BE2C (cell line): Measurements from ENCODE around the gene TIFAB.

Experiments used
- DNase-seq: peaks from one replicate; pipeline ENCODE4 v3.0.0-alpha.2; 2020
- H3K27me3 ChIP-seq: fragments of 250-450 bp; sonication (Bioruptor Pico); 2 replicates; pipeline ENCODE4 v1.5.1; 2020; ENCODE audit warnings: mild to moderate bottlenecking
- H3K36me3 ChIP-seq: fragments of 250-450 bp; sonication (Bioruptor Pico); 2 replicates; pipeline ENCODE4 v1.5.1; 2020; ENCODE audit warnings: mild to moderate bottlenecking
- H3K4me1 ChIP-seq: fragments of 250-450 bp; sonication (Bioruptor Pico); 2 replicates; pipeline ENCODE4 v1.5.1; 2020
- H3K4me3 ChIP-seq: 2 replicates; pipeline ENCODE4 v1.5.1; 2011; ENCODE audit warnings: low read depth, low read length
- H3K9me3 ChIP-seq: fragments of 250-450 bp; sonication (Bioruptor Pico); 2 replicates; pipeline ENCODE4 v1.5.1; 2020
- TF ChIP-seq, protein P1 (sequence below): IDR thresholded peaks from 2 replicates; pipeline ENCODE4 v1.5.1; 2012; ENCODE audit warnings: mild to moderate bottlenecking, low read depth, low read length

Gene TIFAB

DNA sequence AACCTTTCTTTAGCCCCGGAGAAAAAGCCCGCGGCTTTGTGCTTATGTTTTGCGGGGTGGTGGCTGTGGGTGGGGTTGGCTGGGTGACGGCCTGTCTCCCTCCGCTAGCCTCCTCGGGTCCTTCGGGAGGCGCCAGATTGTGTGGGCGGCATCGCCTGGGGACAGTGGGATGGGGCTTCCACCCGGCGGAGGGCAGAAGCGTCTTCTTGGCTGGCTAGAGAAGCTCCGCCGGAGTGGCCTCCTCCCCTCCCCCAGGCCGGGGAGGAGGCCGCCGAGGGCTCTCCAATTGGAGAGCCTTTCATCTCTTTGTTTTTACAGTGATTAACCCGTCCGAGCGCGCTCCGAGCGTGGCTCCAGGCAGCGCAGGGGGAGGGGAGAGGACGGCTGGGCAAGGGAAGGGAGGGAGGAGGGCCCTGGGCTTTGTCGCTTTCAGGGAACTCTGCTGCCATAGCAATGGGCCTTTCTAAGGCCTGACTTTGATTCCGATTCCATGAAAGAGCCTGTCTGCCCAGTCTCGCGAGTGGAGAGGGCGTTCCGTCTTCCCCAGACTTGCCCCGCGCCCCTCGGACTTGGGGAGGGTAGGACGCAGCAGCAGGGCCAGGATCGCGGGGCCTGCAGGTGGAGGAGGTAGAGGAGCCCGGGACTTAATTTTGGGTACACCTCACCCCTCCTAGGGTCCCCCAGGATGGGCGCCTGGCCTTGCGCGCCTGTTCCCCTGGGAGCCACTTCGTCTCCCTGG is 36.7 kb upstream of the TIFAB start:
- TF ChIP-seq, protein P1, sequence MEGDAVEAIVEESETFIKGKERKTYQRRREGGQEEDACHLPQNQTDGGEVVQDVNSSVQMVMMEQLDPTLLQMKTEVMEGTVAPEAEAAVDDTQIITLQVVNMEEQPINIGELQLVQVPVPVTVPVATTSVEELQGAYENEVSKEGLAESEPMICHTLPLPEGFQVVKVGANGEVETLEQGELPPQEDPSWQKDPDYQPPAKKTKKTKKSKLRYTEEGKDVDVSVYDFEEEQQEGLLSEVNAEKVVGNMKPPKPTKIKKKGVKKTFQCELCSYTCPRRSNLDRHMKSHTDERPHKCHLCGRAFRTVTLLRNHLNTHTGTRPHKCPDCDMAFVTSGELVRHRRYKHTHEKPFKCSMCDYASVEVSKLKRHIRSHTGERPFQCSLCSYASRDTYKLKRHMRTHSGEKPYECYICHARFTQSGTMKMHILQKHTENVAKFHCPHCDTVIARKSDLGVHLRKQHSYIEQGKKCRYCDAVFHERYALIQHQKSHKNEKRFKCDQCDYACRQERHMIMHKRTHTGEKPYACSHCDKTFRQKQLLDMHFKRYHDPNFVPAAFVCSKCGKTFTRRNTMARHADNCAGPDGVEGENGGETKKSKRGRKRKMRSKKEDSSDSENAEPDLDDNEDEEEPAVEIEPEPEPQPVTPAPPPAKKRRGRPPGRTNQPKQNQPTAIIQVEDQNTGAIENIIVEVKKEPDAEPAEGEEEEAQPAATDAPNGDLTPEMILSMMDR, result no peak
- Histone ChIP-seq H3K9me3 (no peaks in the 10 kb centered on the region), H3K4me3 (peak overlapping the region; percentile 53), H3K27me3 (no peaks in the 10 kb centered on the region; the same call in 1 of the 2 replicates), H3K4me1 (peaks cover 4% of the 10 kb centered on the region), H3K36me3 (no peaks in the 10 kb centered on the region)
- peak; percentile 77 for DNase-seq

DNA sequence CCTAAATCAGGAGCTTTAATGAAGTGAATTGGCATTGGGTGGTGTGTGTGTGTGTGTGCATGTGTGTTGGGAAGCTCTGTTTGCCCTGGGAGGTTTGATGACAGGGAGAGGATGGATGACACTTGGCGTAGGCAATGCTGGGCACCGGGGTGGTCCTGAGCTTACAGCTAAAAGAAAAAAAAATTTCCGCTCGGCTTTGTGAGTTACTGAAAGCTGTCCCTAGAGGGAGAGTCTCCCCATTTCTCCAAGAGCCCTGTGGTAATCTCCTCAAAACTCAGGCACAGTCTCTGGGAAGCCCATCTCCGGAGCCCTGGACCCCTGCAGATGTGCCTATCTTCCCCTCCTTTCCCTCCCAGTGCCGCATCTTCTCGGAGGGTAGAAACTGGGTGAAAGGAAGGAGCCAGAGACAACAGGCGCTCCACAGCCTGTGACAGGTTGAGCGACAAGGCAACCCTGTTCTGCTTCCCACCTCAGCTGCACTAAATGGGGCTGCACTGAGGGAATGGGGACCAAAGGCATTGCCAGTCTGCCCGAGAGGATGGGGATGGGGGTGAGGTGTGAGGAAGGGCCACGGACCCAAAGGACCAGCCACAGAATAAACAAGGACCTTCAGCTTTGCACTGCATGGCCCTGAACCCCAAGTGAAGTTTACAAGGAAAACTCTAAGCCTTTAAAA is 35.8 kb upstream of the TIFAB start:
- DNase-seq, result no peak
- Histone ChIP-seq H3K27me3 (no peaks in the 10 kb centered on the region; the same call in 1 of the 2 replicates), H3K36me3 (no peaks in the 10 kb centered on the region), H3K4me1 (peaks cover 4% of the 10 kb centered on the region), H3K9me3 (no peaks in the 10 kb centered on the region), H3K4me3 (no peak overlapping the region)
- TF ChIP-seq, protein P1, result no peak

DNA sequence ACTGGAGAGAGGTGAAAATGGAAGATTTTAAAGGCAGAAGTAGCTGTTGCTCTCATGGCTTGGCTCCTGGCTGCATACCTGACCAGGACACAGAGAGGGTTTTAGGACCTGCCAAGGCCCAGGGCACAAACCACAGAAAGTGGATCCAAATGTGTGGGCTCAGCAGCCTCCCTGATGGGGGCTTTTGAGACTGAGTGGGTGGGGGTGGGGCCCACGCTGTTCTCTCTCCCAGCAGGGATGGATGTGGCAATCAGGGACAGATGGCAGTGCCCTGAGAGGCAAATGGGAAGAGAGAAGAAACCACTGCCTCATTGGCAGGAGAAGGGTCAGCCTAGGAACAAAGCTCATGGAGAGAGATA is 34.9 kb upstream of the TIFAB start:
- TF ChIP-seq, protein P1, result no peak
- no peak for DNase-seq
- no peak overlapping the region for H3K4me3 ChIP-seq
- H3K9me3 ChIP-seq, result no peaks in the 10 kb centered on the region
- H3K36me3 ChIP-seq, result no peaks in the 10 kb centered on the region
- peaks cover 4% of the 10 kb centered on the region for H3K4me1 ChIP-seq
- H3K27me3 ChIP-seq, result no peaks in the 10 kb centered on the region; the same call in 1 of the 2 replicates

DNA sequence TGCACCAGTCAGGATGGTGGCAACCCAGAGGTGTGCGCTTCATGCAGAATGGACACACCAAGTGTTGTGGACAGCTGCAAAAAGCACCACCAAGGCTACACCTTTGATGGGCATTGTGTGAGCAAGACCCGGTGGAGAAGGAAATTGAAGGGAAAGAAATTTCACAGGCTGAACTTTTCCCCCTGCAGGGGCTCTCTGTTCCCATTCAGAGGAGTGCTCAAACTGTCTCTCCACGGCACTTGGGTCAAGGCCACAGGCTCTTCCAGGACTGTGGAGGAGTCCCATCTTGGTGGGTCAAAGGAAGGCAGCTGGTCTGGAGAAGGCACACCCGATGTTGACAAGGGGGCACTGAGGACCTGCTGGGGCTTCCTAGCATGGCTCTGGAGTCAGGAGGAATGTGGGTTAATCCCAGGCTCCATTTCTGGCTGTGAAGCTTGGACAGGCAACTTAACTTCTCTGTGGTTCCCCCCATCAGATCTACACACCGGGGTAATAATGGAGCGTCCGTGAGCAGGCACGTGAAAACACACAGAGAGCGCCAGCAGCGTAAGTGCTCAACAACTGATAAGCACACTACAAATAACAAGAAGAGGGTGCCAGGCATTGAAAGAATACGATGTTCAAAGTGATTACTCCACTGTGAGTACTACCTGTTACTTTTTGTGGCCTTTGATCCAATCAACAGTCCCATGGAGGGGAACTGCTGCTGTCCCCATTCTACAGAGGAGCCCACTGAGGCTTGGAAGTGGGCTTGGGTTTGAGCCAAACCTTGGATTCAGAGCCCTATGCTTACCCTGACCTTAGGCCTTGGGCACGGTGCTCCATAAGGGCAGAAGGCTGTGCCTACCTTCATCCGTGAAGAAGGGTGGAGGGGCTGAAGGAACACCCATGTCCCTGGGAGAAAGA is 34.2 kb upstream of the TIFAB start:
- no peak for DNase-seq

DNA sequence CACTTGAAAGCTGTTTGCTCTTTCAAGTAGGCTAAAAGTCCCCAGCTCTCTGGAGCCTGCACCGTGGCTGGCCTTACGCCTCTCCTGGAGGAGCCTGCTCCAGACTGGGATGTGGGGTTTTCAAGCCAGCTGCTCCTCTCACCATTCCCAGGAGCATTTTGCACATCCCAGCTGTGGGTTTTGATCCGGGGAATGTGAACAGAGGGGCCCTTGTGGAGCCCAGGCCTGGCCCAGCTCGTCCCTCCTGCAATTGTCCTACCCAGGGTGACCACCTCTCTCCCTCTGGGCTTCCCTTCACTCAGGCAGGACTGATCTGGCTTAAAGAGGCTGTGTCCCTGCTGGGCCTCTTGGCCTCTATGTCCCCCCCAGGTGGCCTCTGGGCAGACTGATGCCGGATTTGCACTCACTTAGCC is 32.5 kb upstream of the TIFAB start:
- Histone ChIP-seq H3K9me3 (no peaks in the 10 kb centered on the region), H3K4me3 (no peak overlapping the region), H3K27me3 (no peaks in the 10 kb centered on the region; the same call in 1 of the 2 replicates), H3K4me1 (peaks cover 4% of the 10 kb centered on the region), H3K36me3 (no peaks in the 10 kb centered on the region)
- TF ChIP-seq, protein P1, result no peak
- DNase-seq, result no peak

More for the DNA sequence above, 34.2 kb upstream of the TIFAB start:
- H3K27me3 ChIP-seq, result no peaks in the 10 kb centered on the region; the same call in 1 of the 2 replicates
- H3K9me3 ChIP-seq, result no peaks in the 10 kb centered on the region
- no peaks in the 10 kb centered on the region for H3K36me3 ChIP-seq
- TF ChIP-seq, protein P1, result no peak
- no peak overlapping the region for H3K4me3 ChIP-seq
- peaks cover 4% of the 10 kb centered on the region for H3K4me1 ChIP-seq
